Brain microvascular endothelial cell (primary cell): ENCODE measurements around the gene LRBA.

Experiments used
- DNase-seq: peaks from one replicate; pipeline ENCODE4 v3.0.0-alpha.2; 2020
- H3K27ac ChIP-seq: fragments of 250-450 bp; sonication (Bioruptor Pico); 2 replicates; pipeline ENCODE4 v1.5.1; 2020; ENCODE audit warnings: mild to moderate bottlenecking, moderate library complexity
- H3K27me3 ChIP-seq: fragments of 250-450 bp; sonication (Bioruptor Pico); replicated peaks from 2 replicates; pipeline ENCODE4 v1.5.1; 2020; ENCODE audit warnings: mild to moderate bottlenecking
- H3K36me3 ChIP-seq: fragments of 250-450 bp; sonication (Bioruptor Pico); replicated peaks from 2 replicates; pipeline ENCODE4 v1.5.1; 2020; ENCODE audit warnings: mild to moderate bottlenecking
- H3K4me3 ChIP-seq: 2 replicates; pipeline ENCODE4 v1.5.1; 2011; ENCODE audit warnings: low read depth, mild to moderate bottlenecking, control low read depth, low read length, moderate library complexity
- in situ Hi-C: cut with HindIII; loops from 2 replicates; pipeline ENCODE4 v1.10.0; 2017; ENCODE audit warnings: low sequenced_read_pairs, low pct_ligation_motif_present
- TF ChIP-seq, protein P1 (sequence below): IDR thresholded peaks from 2 replicates; pipeline ENCODE4 v1.5.1; 2011; ENCODE audit warnings: low read depth, mild to moderate bottlenecking, moderate library complexity, low read length, control low read depth, inconsistent platforms; ENCODE audit errors: missing control alignments

Gene LRBA

GRCh38 chr4:150944660-150945059 lies 70.4 kb downstream of the LRBA start:
- TF ChIP-seq, protein P1, sequence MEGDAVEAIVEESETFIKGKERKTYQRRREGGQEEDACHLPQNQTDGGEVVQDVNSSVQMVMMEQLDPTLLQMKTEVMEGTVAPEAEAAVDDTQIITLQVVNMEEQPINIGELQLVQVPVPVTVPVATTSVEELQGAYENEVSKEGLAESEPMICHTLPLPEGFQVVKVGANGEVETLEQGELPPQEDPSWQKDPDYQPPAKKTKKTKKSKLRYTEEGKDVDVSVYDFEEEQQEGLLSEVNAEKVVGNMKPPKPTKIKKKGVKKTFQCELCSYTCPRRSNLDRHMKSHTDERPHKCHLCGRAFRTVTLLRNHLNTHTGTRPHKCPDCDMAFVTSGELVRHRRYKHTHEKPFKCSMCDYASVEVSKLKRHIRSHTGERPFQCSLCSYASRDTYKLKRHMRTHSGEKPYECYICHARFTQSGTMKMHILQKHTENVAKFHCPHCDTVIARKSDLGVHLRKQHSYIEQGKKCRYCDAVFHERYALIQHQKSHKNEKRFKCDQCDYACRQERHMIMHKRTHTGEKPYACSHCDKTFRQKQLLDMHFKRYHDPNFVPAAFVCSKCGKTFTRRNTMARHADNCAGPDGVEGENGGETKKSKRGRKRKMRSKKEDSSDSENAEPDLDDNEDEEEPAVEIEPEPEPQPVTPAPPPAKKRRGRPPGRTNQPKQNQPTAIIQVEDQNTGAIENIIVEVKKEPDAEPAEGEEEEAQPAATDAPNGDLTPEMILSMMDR = no peak
- no peak for DNase-seq
- Histone ChIP-seq H3K36me3 (no peaks in the 10 kb centered on the region), H3K27ac (no peak overlapping the region), H3K4me3 (no peak overlapping the region), H3K27me3 (no peaks in the 10 kb centered on the region)
- in situ Hi-C loops = no loop called here

DNA sequence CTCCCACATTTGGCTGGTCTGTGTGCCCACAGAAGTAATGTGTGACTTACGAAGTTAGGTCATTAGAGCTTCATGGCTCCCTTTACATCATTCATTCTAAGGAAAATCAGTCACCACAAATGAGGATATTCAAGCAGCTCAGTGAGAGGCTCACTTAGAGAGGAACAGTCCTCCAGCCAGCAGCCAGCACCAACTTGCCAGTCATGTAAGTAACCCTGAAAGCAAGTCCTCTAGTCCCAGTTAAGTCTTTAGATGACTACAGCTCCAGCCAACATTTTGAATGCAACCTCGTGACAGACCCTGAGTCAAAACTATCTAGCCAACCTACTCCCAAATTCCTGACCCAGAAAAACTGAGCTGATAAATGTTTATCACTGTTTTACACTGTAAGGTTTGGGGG lies 71.3 kb downstream of the LRBA start:
- in situ Hi-C loops = no loop called here
- DNase-seq = no peak
- Histone ChIP-seq H3K27ac (no peak overlapping the region), H3K4me3 (no peak overlapping the region), H3K36me3 (no peaks in the 10 kb centered on the region), H3K27me3 (no peaks in the 10 kb centered on the region)
- TF ChIP-seq, protein P1 = no peak

- no peak for DNase-seq
- TF ChIP-seq, protein P1 = no peak
- no peaks in the 10 kb centered on the region for H3K36me3 ChIP-seq
- in situ Hi-C loops = no loop called here
- no peak overlapping the region for H3K27ac ChIP-seq
- no peak overlapping the region for H3K4me3 ChIP-seq
- no peaks in the 10 kb centered on the region for H3K27me3 ChIP-seq
Measured at GRCh38 chr4:150943126-150943525, 72.0 kb downstream of the LRBA start.

DNA sequence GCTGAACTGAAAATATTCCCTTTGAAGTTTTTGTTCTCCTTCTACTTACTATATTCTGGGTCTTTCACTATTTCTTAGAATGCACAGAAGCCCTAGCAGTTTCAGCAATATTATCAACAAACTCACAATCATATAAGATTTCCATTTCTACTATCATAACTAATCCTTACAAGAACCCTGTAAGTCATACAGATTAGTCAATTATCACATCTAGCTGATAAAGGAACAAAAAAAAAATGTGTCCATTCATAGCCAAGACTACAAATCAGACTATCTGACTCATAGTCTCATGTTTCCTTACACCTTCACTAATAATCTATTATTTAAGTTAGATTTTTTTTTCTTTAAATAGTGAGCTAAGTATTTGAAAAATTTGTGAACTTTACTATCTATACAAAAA lies 72.5 kb downstream of the LRBA start:
- no peak for DNase-seq
- H3K4me3 ChIP-seq = no peak overlapping the region
- in situ Hi-C loops = no loop called here
- H3K27me3 ChIP-seq = no peaks in the 10 kb centered on the region
- TF ChIP-seq, protein P1 = no peak
- no peak overlapping the region for H3K27ac ChIP-seq
- H3K36me3 ChIP-seq = no peaks in the 10 kb centered on the region

DNA sequence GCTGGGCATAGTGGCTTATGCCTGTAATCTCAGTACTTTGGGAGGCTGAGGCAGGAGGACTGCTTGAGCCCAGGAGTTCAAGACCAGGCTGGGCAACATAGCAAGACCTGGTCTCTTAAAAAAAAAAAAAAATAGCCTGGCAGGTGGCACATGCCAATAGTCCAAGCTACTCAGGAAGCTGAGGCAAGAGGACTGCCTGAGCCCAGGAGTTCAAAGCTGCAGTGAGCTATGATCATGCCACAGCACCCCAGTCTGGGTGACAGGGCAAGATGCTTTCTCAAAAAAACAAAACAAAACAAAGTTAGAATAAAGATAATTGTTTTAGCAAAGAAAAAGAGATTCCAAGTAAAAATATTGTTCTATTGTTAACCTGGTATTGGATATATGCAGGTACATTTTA lies 75.0 kb downstream of the LRBA start:
- TF ChIP-seq, protein P1 = no peak
- no peak for DNase-seq
- in situ Hi-C loops = no loop called here
- Histone ChIP-seq H3K4me3 (no peak overlapping the region), H3K27ac (no peak overlapping the region), H3K36me3 (no peaks in the 10 kb centered on the region), H3K27me3 (no peaks in the 10 kb centered on the region)

GRCh38 chr4:150939530-150939929 lies 75.6 kb downstream of the LRBA start:
- no peak overlapping the region for H3K4me3 ChIP-seq
- no peaks in the 10 kb centered on the region for H3K36me3 ChIP-seq
- H3K27me3 ChIP-seq = no peaks in the 10 kb centered on the region
- H3K27ac ChIP-seq = no peak overlapping the region
- in situ Hi-C loops = no loop called here
- DNase-seq = no peak
- TF ChIP-seq, protein P1 = no peak
